ENCODE measurements around the gene HIPK3. TPM values are rescaled to one million over a fixed set of nuclear protein-coding genes. Genes with fewer than 3 reads are reported as not detected.

The HIPK3 gene
- total and polyA plus RNA-seq, 10 of the 15 experiments (the other 5 are each of a cell fraction or from before 2014, with no cell fraction given): 3.4 to 26.5 (median 13.6) TPM

GRCh38 chr11:33266393-33267215 lies 9.4 kb downstream of the HIPK3 start (continued):
- TF ChIP-seq, protein P1, sequence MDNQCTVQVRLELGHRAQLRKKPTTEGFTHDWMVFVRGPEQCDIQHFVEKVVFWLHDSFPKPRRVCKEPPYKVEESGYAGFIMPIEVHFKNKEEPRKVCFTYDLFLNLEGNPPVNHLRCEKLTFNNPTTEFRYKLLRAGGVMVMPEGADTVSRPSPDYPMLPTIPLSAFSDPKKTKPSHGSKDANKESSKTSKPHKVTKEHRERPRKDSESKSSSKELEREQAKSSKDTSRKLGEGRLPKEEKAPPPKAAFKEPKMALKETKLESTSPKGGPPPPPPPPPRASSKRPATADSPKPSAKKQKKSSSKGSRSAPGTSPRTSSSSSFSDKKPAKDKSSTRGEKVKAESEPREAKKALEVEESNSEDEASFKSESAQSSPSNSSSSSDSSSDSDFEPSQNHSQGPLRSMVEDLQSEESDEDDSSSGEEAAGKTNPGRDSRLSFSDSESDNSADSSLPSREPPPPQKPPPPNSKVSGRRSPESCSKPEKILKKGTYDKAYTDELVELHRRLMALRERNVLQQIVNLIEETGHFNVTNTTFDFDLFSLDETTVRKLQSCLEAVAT (IDR thresholded peaks at IDR 0.05): no peak
- TF ChIP-seq ATF7 (IDR thresholded peaks at IDR 0.05; ENCODE audit: low read depth): no peak
- no peak for TF ChIP-seq TCF12 (IDR thresholded peaks at IDR 0.05; ENCODE audit: low read depth, low read length)
- no peak for TF ChIP-seq EZH2 (IDR thresholded peaks at IDR 0.05; ENCODE audit: borderline replicate concordance, control insufficient read depth, low read depth, low read length)
- TF ChIP-seq TCF3 (IDR thresholded peaks at IDR 0.05; ENCODE audit: borderline replicate concordance, insufficient read depth, low read depth, low read length): no peak
- TF ChIP-seq, protein P2, sequence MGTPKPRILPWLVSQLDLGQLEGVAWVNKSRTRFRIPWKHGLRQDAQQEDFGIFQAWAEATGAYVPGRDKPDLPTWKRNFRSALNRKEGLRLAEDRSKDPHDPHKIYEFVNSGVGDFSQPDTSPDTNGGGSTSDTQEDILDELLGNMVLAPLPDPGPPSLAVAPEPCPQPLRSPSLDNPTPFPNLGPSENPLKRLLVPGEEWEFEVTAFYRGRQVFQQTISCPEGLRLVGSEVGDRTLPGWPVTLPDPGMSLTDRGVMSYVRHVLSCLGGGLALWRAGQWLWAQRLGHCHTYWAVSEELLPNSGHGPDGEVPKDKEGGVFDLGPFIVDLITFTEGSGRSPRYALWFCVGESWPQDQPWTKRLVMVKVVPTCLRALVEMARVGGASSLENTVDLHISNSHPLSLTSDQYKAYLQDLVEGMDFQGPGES (IDR thresholded peaks at IDR 0.05): no peak

- Histone ChIP-seq H3K4me3 (no peak overlapping the region), H3K36me3 (ENCODE audit: control insufficient read depth in 2 of 2, insufficient read depth in 2 of 2, low read length in 1 of 2) (no peaks in the 10 kb centered on the region), H3K9me3 (replicated peaks; ENCODE audit: control insufficient read depth, insufficient read depth, low read length) (no peaks in the 10 kb centered on the region; the same call in 2 of the 3 replicates), H4K20me1 (ENCODE audit: control insufficient read depth, insufficient read depth) (no peaks in the 10 kb centered on the region), H3K27me3 (replicated peaks in 1 of 2; ENCODE audit: control insufficient read depth in 2 of 2, insufficient read depth in 2 of 2, low read length in 1 of 2) (no peaks in the 10 kb centered on the region), H3K4me2 (ENCODE audit: control insufficient read depth, insufficient read depth) (no peak overlapping the region), H3K27ac (ENCODE audit: control insufficient read depth, insufficient read depth) (no peak overlapping the region), H3K4me1 (ENCODE audit: control insufficient read depth, insufficient read depth, low read length) (no peaks in the 10 kb centered on the region), H3K9ac (ENCODE audit: control insufficient read depth, insufficient read depth, low read length) (no peak overlapping the region), H2AFZ (ENCODE audit: control insufficient read depth, low read depth, low read length) (no peak overlapping the region), H3K79me2 (ENCODE audit: control insufficient read depth, insufficient read depth, low read length) (peaks cover 61% of the 10 kb centered on the region)
- BruUV-seq (replicated peaks): no TSS peak
- ChIA-PET CTCF (interaction anchor here (1.2 to 1.3 kb wide), 2 partner anchors 23 to 33 kb away, joined by 3 read pairs; no protein-coding TSS in a partner anchor), SMC1A (ENCODE audit: uncharacterized antibody, unreplicated experiment) (interaction anchor here (0.7 to 1.5 kb wide), 3 partner anchors 8 to 51 kb away, joined by 3 to 6 read pairs (median 4); no protein-coding TSS in a partner anchor), RAD21 (ENCODE audit: unreplicated experiment) (interaction anchor here (0.7 to 1.0 kb wide), 4 partner anchors 13 to 473 kb away, joined by 3 to 7 read pairs (median 3); no protein-coding TSS in a partner anchor), POLR2A (no interaction called here)
- intact Hi-C loops (cut with micrococcal nuclease; ENCODE audit: unreplicated experiment): no loop called here
- no peak for DNase-seq (ENCODE audit: low read depth, low spot score)
- in situ Hi-C loops (cut with MboI): no loop called here
- ATAC-seq: no peak
- FAIRE-seq: no peak
- WGBS (ENCODE audit: insufficient coverage, insufficient replicate concordance, low lambda C conversion rate, missing lambda C conversion rate): 72% methylated on average over 4 of the region's 4 CpGs
- TF ChIP-seq CEBPB (IDR thresholded peaks at IDR 0.05; ENCODE audit: borderline replicate concordance in 1 of 2, low read depth in 2 of 2, low read length in 2 of 2): no peak
- TF ChIP-seq NR2C1 (IDR thresholded peaks at IDR 0.05): no peak
- TF ChIP-seq, protein P3, sequence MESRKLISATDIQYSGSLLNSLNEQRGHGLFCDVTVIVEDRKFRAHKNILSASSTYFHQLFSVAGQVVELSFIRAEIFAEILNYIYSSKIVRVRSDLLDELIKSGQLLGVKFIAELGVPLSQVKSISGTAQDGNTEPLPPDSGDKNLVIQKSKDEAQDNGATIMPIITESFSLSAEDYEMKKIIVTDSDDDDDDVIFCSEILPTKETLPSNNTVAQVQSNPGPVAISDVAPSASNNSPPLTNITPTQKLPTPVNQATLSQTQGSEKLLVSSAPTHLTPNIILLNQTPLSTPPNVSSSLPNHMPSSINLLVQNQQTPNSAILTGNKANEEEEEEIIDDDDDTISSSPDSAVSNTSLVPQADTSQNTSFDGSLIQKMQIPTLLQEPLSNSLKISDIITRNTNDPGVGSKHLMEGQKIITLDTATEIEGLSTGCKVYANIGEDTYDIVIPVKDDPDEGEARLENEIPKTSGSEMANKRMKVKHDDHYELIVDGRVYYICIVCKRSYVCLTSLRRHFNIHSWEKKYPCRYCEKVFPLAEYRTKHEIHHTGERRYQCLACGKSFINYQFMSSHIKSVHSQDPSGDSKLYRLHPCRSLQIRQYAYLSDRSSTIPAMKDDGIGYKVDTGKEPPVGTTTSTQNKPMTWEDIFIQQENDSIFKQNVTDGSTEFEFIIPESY (IDR thresholded peaks at IDR 0.05): no peak
- TF ChIP-seq ZBTB4 (CRISPR knock-in tag; IDR thresholded peaks at IDR 0.05): no peak
- no peak for TF ChIP-seq HDGF (IDR thresholded peaks at IDR 0.05)
- TF ChIP-seq TAF1 (IDR thresholded peaks at IDR 0.05; ENCODE audit: borderline replicate concordance, low read depth, low read length): no peak
- no peak for TF ChIP-seq PAX8 (IDR thresholded peaks at IDR 0.05)
Measured at GRCh38 chr11:33268945-33269540, 11.9 kb downstream of the HIPK3 start.
